H1 (cell line): ENCODE data around the gene ETV7. TPM values are rescaled to one million over a fixed set of nuclear protein-coding genes. Genes with fewer than 3 reads are reported as not detected.

Source experiments
- GABPA ChIP-seq: IDR thresholded peaks from 2 replicates; pipeline ENCODE4 v1.6.1; 2011; ENCODE audit warnings: mild to moderate bottlenecking, low read length, moderate library complexity, borderline replicate concordance; ENCODE audit not compliant: insufficient read depth
- KDM4A ChIP-seq: IDR thresholded peaks from one replicate; pipeline ENCODE4 v1.7.1; 2012; ENCODE audit warnings: low read depth, mild to moderate bottlenecking, moderate library complexity, low read length, inconsistent platforms; ENCODE audit not compliant: severe bottlenecking
- POLR2A ChIP-seq, 2 experiments: IDR thresholded peaks; 1 replicate in 1 of 2; 2 replicates in 1 of 2; pipeline ENCODE4 v1.6.1; 2011; ENCODE audit warnings: low read depth in 2 of 2, low read length in 2 of 2, mild to moderate bottlenecking in 2 of 2; ENCODE audit errors: control extremely low read depth in 1 of 2
- SIN3A ChIP-seq, 2 experiments: IDR thresholded peaks in 1 of 2; conservative IDR thresholded peaks in 1 of 2; 2 replicates each; pipeline ENCODE4 v1.6.1; 2011 to 2012; ENCODE audit warnings: low read length in 2 of 2, improper control_type of control experiment in 1 of 2, low read depth in 1 of 2, mild to moderate bottlenecking in 1 of 2
- SP2 ChIP-seq: IDR thresholded peaks from 2 replicates; pipeline ENCODE4 v1.6.1; 2012; ENCODE audit warnings: mild to moderate bottlenecking, low read length, inconsistent platforms
- polyA plus RNA-seq, 7 experiments: library from polyadenylated mRNA; depleted of rRNA in 3 of 7; stranded (reverse) in 5 of 7; unstranded in 2 of 7; fragments of >200 nt in 5 of 7; fragments of 200-250 nt in 2 of 7; gene quantifications; 1 replicate in 5 of 7; 2 replicates in 1 of 7; 4 replicates in 1 of 7; pipeline versions ENCODE4 v1.2.1 to v1.2.3, GENCODE V29; 2011 to 2013; ENCODE audit warnings: missing spikeins in 2 of 7, mixed read lengths in 2 of 7
- total RNA-seq: library from RNA; stranded (reverse); fragmentation: NEBNext Ultra II Directional; extraction: Animal tissue kit (Norgen Biotek cat#: 25700); gene quantifications from 2 replicates; pipeline ENCODE4 v1.2.1, GENCODE V29; 2021

The ETV7 gene
- total and polyA plus RNA-seq, 2 of the 8 experiments (the other 6 are each of a cell fraction or from before 2014, with no cell fraction given), result 0.54 to 2.4 TPM

DNA sequence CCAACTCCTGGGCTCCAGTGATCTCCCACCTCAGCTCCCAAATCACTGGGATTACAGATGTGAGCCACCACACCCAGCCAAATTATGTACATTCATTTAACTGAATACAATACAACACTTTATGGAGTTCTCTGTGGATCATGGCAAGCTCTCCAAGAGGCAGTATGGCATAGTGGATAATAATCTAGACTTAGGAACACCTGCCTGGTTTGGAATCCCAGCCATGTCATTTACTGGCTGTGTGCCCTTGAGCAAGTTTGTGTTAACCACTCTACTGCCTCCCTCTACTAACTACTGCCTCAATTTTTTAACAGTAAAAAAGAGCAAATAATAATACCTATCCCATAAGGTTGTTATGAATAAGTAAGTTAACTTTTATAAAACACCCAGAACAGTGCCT, 1.9 kb upstream of the ETV7 start (continued):
- TF ChIP-seq GABPA (no peak), KDM4A (no peak), SIN3A (conservative IDR thresholded peaks at IDR 0.05 in 1 of 2, IDR thresholded peaks at IDR 0.05 in 1 of 2; ENCODE audit: low read depth in 1 of 2, low read length in 2 of 2) (no peak), POLR2A (IDR thresholded peaks at IDR 0.05; ENCODE audit: control extremely low read depth in 1 of 2, low read depth in 2 of 2, low read length in 2 of 2) (no peak), SP2 (no peak)
